GM18502 (cell line): Measurements from ENCODE around the gene LMF2.
"Not testable (repeated sequence)": the region's sequence is repeated elsewhere in the genome, so short reads cannot be mapped to it uniquely, and the experiment has no call there.

Source experiments
- ATAC-seq: cut with Tn5 transposase; IDR thresholded peaks from one replicate; pipeline ENCODE4 v1.9.1; 2021; ENCODE audit warnings: mild to moderate bottlenecking; ENCODE audit not compliant: unreplicated experiment, poor library complexity

LMF2 gene

GRCh38 chr22:50523806-50524675, 16.5 kb upstream of the LMF2 start:
- no peak for ATAC-seq

DNA sequence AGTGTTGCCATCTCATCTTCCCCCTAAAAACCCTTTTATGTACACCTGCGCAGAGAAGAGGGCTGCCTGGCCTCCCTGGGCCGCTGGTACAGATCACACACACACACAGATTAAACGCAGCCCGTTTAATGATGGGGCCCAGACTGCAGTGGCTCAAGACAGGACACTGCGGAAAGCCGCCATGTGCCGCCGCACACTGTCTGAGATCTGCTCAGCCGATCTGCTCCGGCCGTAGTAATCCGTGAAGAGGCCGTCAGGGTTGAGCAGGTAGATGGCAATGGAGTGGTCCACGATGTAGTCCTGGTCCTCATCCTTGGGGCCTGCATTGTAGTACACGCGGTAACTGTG, 15.9 kb upstream of the LMF2 start:
- ATAC-seq, result no peak

DNA sequence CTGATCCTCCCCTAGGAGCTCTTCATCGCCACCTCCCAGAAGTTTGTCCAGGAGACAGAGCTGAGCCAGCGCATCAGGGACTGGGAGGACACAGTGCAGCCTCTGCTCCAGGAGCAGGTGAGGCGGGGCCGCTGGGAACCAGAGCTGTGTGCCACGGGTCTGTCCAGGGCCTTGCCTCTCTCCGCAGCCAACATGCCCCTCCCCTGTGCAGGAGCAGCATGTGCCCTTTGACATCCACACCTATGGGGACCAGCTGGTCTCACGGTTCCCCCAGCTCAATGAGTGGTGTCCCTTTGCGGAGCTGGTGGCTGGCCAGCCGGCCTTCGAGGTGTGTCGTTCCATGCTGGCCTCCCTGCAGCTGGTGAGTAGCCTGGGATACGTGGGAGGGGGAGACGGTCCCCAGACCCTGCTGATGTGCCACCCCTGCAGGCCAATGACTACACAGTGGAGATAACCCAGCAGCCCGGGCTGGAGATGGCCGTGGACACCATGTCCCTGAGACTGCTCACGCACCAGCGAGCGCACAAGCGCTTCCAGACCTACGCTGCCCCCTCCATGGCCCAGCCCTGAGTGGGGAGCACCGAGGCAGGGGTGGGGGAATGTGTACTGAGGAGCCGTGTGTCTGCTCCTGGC, 15.4 kb upstream of the LMF2 start:
- ATAC-seq, result no peak

DNA sequence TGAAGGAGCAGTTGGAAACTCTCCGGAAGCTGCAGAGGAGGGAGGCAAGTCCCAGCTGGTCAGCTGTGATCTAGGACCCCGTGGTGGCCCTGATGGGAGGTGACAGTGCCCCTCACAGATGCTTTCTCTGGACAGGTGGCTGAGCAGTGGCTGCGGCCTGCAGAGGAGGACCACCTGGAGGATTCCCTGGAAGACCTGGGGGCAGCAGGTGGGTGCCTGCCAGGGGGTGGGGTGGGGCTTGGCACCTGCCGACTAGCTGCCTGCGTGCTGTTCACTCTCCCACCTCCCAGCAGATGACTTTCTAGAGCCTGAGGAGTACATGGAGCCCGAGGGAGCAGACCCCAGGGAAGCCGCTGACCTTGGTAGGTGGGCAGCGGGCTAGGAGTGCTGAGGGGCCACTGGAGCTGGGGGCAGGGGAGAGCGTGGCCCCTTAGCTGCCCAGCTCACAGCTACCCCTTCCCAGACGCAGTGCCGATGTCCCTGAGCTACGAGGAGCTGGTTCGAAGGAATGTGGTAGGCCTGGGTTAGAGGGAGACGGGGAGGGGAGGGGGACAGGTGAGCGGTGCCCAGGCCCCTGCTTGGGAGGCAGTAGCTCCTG, 14.8 kb upstream of the LMF2 start:
- ATAC-seq, result no peak

GRCh38 chr22:50521710-50522109, 14.2 kb upstream of the LMF2 start:
- no peak for ATAC-seq

- ATAC-seq, result no peak
Observed at GRCh38 chr22:50520826-50521453, 13.4 kb upstream of the LMF2 start.

DNA sequence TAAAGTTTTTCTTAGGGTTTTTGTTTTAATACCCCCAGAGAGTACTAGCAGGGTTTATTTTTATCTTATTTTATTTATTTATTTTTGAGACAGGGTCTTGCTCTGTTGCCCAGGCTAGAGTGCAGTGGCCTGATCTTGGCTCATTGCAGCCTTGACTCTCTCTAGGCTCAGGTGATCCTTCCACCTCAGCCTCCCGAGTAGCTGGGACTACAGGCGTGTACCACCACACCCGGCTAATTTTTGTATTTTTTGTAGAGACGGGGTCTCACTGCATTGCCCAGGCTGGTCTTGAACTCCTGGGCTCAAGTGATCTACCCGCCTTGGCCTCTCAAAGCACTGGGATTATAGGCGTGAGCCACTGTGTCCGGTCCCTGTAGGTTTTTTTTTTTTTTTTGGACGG, 12.7 kb upstream of the LMF2 start:
- ATAC-seq, result not testable (repeated sequence)

DNA sequence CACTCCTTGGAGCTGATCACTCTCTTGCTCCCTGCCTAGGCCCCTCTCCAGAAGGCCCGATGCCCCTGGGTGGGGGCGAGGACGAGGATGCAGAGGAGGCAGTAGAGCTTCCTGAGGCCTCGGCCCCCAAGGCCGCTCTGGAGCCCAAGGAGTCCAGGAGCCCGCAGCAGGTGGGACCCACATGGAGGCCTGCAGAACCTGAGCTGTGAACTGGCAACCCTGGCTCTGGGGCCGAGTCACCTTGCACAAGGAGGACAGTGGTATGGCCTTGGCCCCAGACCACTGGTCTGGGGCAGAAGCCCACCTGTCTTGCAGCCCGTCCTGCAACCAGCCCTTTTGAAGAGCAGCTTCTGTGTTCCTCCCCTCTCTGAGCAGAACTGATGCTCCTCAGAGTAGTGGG, 11.6 kb upstream of the LMF2 start:
- no peak for ATAC-seq

DNA sequence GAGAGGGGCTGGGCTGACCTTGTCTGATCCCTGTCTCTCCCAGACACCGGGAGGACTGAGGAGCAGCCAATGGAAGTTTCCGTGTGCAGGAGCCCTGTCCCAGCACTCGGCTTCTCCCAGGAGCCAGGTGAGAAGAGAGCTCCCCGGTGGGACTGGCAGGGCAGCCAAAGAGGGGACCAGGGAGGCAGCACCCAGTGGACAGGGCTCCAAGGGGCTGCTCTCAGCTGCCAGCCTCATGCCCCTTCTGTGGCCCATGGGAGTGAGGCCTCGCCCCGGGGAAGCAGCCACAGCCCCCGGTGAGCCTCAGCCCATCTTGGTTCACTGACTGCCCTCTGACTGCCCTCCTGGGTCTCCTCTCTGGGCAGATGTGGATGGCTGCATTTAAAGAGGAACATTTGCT, 11.1 kb upstream of the LMF2 start:
- no peak for ATAC-seq

DNA sequence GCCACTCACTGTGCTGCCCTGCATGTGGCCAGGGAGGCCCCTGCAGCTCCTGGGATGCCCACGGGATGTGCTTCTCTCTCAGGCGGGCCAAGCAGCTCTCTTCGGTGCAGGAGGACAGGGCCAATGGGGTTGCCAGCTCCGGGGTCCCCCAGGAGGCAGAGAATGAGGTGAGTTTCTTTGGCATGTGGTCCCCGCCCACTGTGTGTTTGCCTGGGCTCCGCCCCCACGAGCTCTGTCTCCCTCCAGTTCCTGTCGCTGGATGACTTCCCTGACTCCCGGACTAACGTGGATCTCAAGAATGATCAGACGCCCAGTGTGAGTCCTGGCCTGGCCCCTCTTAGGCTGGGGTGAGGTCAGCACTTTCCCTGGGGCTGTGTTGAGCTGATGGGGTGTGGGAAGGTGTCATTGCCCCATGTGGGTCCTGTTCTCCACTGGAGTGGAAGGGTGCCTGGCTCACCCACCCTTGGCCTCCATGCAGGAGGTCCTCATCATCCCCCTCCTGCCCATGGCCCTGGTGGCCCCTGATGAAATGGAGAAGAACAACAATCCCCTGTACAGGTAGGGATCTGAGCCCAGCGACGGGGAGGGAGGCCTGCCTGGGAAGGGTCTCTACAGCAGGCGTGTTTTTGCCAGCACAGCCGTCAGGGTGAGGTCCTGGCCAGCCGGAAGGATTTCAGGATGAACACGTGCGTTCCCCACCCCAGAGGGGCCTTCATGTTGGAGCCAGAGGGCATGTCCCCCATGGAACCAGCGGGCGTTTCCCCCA, 10.2 kb upstream of the LMF2 start:
- ATAC-seq, result no peak

DNA sequence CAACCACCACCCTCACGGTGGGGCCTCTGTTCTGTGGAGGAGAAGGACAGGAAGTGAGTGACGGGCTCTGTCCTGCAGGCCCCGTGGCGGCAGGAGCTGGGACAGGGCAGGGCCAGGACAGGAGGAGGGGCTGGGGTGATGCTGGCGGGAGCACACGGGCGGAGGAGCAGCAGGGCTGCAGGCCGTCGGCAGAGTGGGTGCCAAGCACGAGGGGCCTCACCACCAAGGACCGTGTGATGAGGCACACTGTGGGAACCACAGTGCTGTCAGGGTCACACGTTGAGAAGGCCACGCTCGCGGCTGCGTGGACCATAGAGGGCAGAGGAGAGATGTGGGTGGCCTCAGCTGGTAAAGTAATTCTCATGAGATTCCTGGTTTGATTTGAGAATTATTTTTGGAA, 9.4 kb upstream of the LMF2 start:
- no peak for ATAC-seq

GRCh38 chr22:50516068-50516467, 8.6 kb upstream of the LMF2 start:
- ATAC-seq, result no peak

GRCh38 chr22:50513175-50513574, 5.7 kb upstream of the LMF2 start:
- ATAC-seq, result no peak

GRCh38 chr22:50508897-50509296, 1.4 kb upstream of the LMF2 start:
- ATAC-seq, result no peak

DNA sequence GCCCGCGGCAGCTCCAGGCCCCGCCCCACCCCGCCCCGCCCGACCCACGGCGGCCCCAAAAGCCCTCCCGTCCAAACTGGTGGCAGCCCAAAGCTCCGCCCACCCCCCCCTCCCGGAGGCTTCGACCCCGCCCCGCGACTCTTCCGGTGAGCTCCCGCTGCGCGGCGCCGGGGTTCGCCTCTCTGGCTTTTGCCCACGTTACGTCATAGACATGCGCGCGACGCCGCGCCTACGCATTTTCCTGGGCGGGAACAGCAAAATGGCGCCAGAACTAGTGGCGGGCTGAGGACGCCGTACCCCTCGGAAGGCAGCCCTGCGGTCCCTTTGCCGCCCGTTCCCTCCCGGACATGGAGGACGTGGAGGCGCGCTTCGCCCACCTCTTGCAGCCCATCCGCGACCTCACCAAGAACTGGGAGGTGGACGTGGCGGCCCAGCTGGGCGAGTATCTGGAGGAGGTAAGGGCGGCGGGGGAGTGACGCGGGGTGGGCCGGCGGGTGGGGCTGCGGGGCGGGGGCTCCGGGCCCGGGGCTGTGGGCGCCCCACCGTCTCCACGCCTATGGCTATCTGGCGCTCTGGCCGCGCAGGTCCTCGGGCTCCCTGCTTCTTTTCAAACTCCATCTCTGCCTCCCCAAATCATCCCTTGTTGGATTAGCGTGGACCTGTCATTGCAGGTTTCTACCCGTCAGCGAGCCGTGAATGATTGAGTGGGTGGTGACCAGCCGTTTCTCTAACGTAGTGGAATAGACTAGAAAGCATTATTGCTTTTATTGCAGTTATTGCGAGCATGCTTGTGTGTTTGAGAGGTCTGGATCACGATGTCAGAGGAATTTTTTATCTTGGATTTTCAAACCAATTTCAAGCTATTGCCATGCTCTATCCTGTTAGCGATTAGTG, 736 bp upstream of the LMF2 start, which contains the start of gene NCAPH2:
TSS of gene NCAPH2 (plus strand) at position 234 of the 894 bp plus-strand sequence. CDS start at position 348, 114 bp downstream.
- ATAC-seq, result peak; percentile 69

- ATAC-seq, result peak; percentile 4
Observed at GRCh38 chr22:50506611-50507420, 686 bp downstream of the LMF2 start.

GRCh38 chr22:50505776-50506610, 1.5 kb downstream of the LMF2 start:
- no peak for ATAC-seq
